ENCODE measurements around the gene PPARGC1A.

The PPARGC1A gene

DNA sequence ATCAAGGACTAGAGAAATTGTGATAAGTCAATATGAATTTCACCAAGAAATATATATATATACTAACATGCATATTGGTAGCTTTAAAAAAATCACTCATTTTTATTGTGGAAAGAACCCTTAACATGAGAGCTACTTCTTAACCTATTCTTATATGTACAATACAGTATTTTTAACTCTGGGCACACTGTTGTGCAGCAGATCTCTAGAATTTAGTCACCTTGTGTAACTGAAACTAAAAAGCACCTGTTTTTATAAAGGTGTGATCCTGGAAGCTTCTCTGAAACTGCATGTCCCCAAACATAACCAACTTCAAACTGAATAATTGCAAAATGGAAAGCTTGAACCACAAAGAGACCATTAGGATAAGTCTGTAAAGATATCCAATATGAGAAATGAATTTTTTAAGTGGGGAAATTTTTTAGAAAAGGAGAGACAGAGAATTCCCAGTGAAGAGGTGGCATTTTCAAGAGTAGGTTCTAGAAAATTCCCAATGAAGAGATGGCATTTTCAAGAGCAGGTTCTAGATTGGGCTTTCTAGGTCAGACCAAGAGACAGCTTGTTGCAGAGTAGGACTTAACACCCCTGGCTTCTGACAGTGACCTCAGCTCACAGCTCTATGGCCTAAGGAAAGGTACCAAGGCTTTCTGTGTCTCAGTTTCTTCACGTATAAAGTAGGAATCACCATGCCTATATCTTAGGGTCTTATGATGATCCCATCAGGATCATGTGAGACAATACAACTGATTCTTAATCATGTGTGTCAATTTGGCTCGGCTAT lies 22.0 kb upstream of the PPARGC1A start:
- intact Hi-C loops (cut with DNase I): no loop called here
- DNase-seq: no peak

- no peak for DNase-seq
- intact Hi-C loops (cut with DNase I): no loop called here
Observed at GRCh38 chr4:23909671-23910070, 19.8 kb upstream of the PPARGC1A start.

GRCh38 chr4:23906839-23907238 lies 17.0 kb upstream of the PPARGC1A start:
- intact Hi-C loops (cut with DNase I): no loop called here
- no peak for DNase-seq

DNA sequence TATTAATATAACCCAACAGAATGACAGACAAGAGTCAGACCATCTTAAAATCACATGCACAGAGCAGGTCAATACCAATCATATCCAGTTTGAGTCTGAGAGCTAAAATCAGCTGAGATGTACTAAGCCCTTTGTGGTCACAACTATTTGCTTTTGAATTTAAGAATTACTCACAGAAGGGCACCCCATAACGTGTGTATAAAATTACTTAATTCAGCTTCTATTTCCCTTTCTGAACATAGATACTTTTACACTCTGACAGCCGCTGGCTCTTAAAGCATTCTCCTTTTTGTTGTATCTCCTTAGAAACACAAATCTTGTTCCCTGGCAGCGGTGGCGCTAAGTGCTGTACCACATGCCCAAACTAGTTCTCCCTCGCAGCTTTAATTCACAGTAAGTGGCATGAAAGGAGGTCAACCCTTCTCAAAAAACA lies 14.8 kb upstream of the PPARGC1A start:
- intact Hi-C loops (cut with DNase I): no loop called here
- DNase-seq: peak in 40 of 42 donors; percentile 19 to 83 (median 54)

GRCh38 chr4:23903859-23904438 lies 14.1 kb upstream of the PPARGC1A start:
- intact Hi-C loops (cut with DNase I): no loop called here
- no peak for DNase-seq

DNA sequence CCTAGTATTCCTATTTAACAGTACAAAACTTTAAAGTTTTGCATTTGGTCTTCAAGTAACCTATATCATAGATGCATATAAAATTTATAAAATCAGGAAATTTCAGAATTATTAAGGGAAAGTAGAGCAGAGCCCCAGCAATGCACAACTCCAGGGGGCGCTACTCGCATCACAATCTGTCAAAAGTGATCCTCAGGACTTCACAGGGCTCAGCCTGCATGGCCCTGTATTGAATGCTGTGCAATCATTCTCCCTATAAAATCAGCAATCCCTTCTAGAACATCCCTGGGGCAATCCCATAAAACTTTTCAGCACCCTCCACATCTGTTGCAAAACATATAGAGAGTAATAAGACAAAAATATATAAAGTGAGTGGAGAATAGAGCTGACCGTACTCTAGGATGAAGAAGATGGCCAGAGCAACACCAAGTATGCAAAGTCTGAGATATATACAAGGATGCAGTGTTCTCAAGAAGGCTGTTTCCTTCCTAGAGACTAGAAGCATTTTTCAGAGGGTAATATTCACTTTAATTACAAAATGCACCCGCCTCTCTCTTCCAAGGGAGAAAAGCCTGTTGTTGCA lies 12.5 kb upstream of the PPARGC1A start:
- DNase-seq: no peak
- intact Hi-C loops (cut with DNase I): no loop called here

GRCh38 chr4:23900636-23901035 lies 10.8 kb upstream of the PPARGC1A start:
- intact Hi-C loops (cut with DNase I): no loop called here

GRCh38 chr4:23899565-23899964 lies 9.7 kb upstream of the PPARGC1A start:
- intact Hi-C loops (cut with DNase I): no loop called here
- no peak for DNase-seq

More at GRCh38 chr4:23900636-23901035, 10.8 kb upstream of the PPARGC1A start:
- DNase-seq: no peak

GRCh38 chr4:23897564-23898109 lies 7.8 kb upstream of the PPARGC1A start:
- DNase-seq: no peak
- intact Hi-C loops (cut with DNase I): no loop called here

GRCh38 chr4:23894021-23894420 lies 4.2 kb upstream of the PPARGC1A start:
- no peak for DNase-seq
- intact Hi-C loops (cut with DNase I): no loop called here

DNA sequence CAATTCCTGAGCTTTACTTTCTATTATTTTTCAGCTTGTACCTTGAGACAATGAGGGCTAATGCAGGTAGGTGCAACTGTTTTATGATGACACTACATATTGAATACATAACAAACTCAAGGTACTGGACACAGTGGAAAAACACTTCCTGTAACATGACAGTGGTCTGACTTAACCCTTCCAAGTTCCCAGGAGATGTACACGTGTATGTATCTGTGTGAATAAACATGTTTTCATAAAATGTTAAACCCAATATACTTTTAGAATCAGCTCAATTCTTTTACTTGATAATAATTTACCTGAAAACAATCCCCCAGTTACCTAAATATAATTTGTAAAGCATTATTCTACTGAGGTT lies 1.2 kb upstream of the PPARGC1A start:
- intact Hi-C loops (cut with DNase I): no loop called here
- DNase-seq: no peak

GRCh38 chr4:23890369-23891063 lies 669 bp upstream of the PPARGC1A start:
- DNase-seq: peak in 1 of 42 donors; percentile 44
- intact Hi-C loops (cut with DNase I): no loop called here

DNA sequence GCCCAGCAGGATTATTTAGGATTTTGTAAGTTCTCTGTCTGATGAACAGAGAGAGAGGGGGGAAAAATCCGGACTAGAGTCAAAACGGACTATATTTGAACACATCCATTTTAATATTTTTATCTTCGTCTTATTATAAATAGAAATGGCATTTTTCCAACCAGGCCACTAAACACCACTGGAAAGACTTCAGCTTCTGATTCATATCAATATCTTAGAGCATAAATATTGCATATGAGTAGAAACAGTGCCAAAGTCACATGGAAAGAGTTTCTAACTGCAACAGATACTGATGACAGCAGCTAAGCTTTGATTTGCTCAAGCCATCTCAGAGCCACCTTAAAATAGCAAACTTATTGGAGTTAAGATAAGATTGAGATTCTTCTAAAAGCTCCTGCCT lies 456 bp downstream of the PPARGC1A start:
- intact Hi-C loops (cut with DNase I): no loop called here
- no peak for DNase-seq

DNA sequence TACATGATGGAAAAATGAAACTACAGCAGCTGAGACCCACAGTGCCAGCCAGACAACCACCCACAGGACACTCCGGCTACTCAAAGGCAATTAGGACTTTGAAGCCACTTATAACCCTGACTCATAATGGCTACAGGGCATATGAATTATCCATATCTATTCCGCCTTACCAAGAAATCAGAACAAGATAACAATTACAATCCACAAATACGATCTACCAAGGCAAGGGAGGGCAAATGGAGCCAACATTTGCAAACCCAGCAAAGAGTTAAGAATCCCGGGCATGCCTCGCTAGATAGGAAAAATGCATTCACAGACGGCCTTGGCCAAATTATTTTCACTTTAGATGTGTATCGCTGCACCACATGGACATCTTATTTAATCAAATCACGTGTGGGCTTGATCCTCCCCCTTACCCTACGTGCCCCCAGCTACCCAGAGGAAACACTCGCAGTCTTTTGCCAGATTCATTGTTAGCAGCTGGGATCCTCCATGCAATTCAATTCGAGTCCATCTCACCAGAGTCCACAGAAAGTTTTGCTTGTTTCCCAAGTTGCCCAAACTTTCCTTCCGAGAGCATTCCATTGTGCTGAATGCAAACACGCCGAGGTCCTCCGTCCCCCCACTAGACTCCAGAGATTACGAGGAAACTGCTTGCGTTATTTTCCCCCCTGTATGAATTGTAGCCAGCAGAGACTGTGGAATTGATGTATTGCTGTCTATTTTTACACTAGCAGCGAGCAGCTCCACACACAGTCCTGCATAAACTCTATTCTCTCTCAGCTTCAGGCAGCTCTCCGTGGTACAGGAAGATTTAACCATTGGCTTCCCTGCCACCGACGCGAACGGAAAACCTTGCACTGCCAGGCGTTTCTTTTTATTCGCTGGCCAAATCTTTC lies 1.2 kb downstream of the PPARGC1A start:
- DNase-seq: peak in 22 of 42 donors; percentile 5 to 53 (median 22)
- intact Hi-C loops (cut with DNase I): no loop called here

DNA sequence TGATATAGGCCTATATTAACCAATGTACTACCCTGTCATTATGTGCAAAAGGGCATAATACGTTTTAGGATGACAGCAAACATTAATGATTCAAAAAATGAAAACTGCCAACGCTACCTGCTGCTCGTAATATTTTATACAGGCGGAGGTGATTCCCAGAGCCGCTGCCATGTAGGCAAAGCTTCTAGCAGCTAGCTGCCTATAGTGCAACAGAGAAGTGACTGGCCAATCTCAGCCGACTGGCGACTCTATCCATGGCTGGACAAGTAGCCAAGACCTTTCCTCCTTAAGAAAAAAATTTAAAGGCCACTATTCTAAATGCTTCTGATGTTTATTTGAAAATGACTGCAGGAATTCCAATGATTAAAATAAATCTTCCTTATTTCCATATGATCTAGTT lies 1.9 kb downstream of the PPARGC1A start:
- DNase-seq: peak in 24 of 42 donors; percentile 11 to 65 (median 34)
- intact Hi-C loops (cut with DNase I): no loop called here

GRCh38 chr4:23887173-23887572 lies 2.7 kb downstream of the PPARGC1A start:
- no peak for DNase-seq
- intact Hi-C loops (cut with DNase I): no loop called here

DNA sequence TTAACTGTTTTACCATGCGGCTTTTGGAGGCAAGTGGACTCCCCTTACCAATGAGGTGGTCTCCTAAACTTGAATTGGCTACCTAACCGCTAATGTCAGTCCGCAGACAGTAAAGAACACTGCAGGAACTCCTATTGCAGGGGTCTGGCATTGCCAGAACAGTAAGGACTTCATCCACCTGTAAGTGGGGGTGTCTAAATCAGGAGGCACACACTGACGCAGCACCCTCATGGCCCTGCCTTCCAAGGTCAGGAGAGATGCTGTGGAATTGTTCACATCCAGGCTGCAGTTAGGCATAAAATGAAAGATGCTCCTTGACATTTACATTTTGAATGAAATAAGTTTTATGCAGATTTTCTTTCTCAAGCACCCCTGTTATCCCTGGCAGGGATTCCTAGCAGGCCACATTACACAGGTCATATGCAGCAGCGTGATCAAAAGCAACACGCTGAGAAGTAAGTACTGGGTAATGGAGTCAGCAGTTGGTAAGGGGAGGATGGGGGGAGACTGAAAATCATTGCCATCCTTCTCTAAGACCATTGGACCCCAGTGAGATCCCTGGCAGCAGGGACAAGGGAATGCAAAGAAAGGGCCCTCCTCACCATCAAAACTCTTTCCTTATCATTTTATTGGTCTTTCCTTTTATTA lies 3.8 kb downstream of the PPARGC1A start:
- intact Hi-C loops (cut with DNase I): no loop called here
- DNase-seq: no peak

DNA sequence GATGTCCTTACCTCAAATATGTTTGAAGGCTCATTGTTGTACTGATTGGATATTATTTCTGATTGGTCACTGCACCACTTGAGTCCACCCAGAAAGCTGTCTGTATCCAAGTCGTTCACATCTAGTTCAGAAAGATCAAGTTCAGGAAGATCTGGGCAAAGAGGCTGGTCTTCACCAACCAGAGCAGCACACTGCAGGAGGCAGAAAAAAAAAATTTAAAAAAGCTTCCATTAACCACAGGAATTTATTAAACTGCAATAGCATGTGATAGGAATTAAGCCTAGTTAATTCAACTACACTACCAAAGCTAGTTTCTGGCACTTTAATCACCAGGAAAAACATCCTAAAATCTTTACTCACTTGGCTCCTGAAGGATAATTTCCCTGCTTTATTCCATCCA lies 5.1 kb downstream of the PPARGC1A start:
- intact Hi-C loops (cut with DNase I): no loop called here

More for the DNA sequence above, 5.1 kb downstream of the PPARGC1A start:
- DNase-seq: no peak

Data from head of caudate nucleus (tissue), 42 donors.